Trophoblast cell (in vitro differentiated cells and primary cell): ENCODE measurements around the gene RTF1.

Experiments used
- DNase-seq, 2 donors: peaks; one replicate each; pipeline ENCODE4 v3.0.0-alpha.2; 2016
- H2AFZ ChIP-seq: 2 replicates; pipeline ENCODE4 v1.6.1; 2013; ENCODE audit warnings: low read length, moderate library complexity, mild to moderate bottlenecking; ENCODE audit not compliant: insufficient read depth, poor library complexity
- H2AK5ac ChIP-seq: 2 replicates; pipeline ENCODE4 v1.6.1; 2013; ENCODE audit warnings: mild to moderate bottlenecking, low read length
- H2BK120ac ChIP-seq: 2 replicates; pipeline ENCODE4 v1.6.1; 2013; ENCODE audit warnings: low read length, mild to moderate bottlenecking, moderate library complexity; ENCODE audit not compliant: insufficient read depth, poor library complexity
- H2BK12ac ChIP-seq: 2 replicates; pipeline ENCODE4 v1.6.1; 2013; ENCODE audit warnings: mild to moderate bottlenecking, low read length, moderate library complexity
- H2BK5ac ChIP-seq: 2 replicates; pipeline ENCODE4 v1.6.1; 2013; ENCODE audit warnings: low read length, low read depth, moderate library complexity, mild to moderate bottlenecking; ENCODE audit not compliant: poor library complexity
- H3K14ac ChIP-seq: 2 replicates; pipeline ENCODE4 v1.6.1; 2013; ENCODE audit warnings: mild to moderate bottlenecking, low read length
- H3K18ac ChIP-seq: 2 replicates; pipeline ENCODE4 v1.6.1; 2013; ENCODE audit warnings: mild to moderate bottlenecking, low read length
- H3K23ac ChIP-seq: 2 replicates; pipeline ENCODE4 v1.6.1; 2013; ENCODE audit warnings: low read length
- H3K27ac ChIP-seq: 2 replicates; pipeline ENCODE4 v1.5.1; 2013; ENCODE audit warnings: low read depth, mild to moderate bottlenecking, inconsistent platforms, low read length, moderate library complexity
- H3K27me3 ChIP-seq: 2 replicates; pipeline ENCODE4 v1.6.1; 2013; ENCODE audit warnings: inconsistent platforms, mild to moderate bottlenecking, low read length, moderate library complexity; ENCODE audit not compliant: insufficient read depth
- H3K36me3 ChIP-seq, 2 experiments: 1 replicate in 1 of 2; 2 replicates in 1 of 2; pipeline ENCODE4 v1.6.1; 2013; ENCODE audit warnings: low read length in 2 of 2, mild to moderate bottlenecking in 2 of 2, moderate library complexity in 1 of 2; ENCODE audit not compliant: insufficient read depth in 2 of 2, control insufficient read depth in 1 of 2
- H3K4ac ChIP-seq: 2 replicates; pipeline ENCODE4 v1.6.1; 2013; ENCODE audit warnings: low read depth, mild to moderate bottlenecking, low read length, moderate library complexity
- H3K4me1 ChIP-seq, 2 experiments: 1 replicate in 1 of 2; 2 replicates in 1 of 2; pipeline ENCODE4 v1.6.1; 2013; ENCODE audit warnings: low read length in 2 of 2, mild to moderate bottlenecking in 2 of 2, moderate library complexity in 1 of 2; ENCODE audit not compliant: insufficient read depth in 2 of 2, control insufficient read depth in 1 of 2
- H3K4me2 ChIP-seq: 2 replicates; pipeline ENCODE4 v1.6.1; 2013; ENCODE audit warnings: inconsistent platforms, mild to moderate bottlenecking, low read length, moderate library complexity
- H3K4me3 ChIP-seq: 2 replicates; pipeline ENCODE4 v1.5.1; 2013; ENCODE audit warnings: mild to moderate bottlenecking, low read depth, low read length, inconsistent platforms
- H3K79me1 ChIP-seq: one replicate; pipeline ENCODE4 v1.6.1; 2013; ENCODE audit warnings: low read length
- H3K79me2 ChIP-seq: 2 replicates; pipeline ENCODE4 v1.6.1; 2013; ENCODE audit warnings: low read length, mild to moderate bottlenecking; ENCODE audit not compliant: control insufficient read depth, insufficient read depth, poor library complexity
- H3K9ac ChIP-seq: 2 replicates; pipeline ENCODE4 v1.6.1; 2013; ENCODE audit warnings: mild to moderate bottlenecking, low read length
- H3K9me3 ChIP-seq: 2 replicates; pipeline ENCODE4 v1.6.1; 2013; ENCODE audit warnings: low read depth, mild to moderate bottlenecking, control low read depth, inconsistent platforms, low read length; ENCODE audit not compliant: insufficient read depth
- H4K12ac ChIP-seq: 2 replicates; pipeline ENCODE4 v1.6.1; 2013; ENCODE audit warnings: low read depth, mild to moderate bottlenecking, low read length, moderate library complexity
- H4K8ac ChIP-seq: 2 replicates; pipeline ENCODE4 v1.6.1; 2013; ENCODE audit warnings: low read depth, mild to moderate bottlenecking, low read length, moderate library complexity
- H4K91ac ChIP-seq: one replicate; pipeline ENCODE4 v1.6.1; 2013; ENCODE audit warnings: low read depth, mild to moderate bottlenecking, low read length, moderate library complexity
- WGBS: extraction: QIAGEN DNeasy Blood & Tissue Kit; methylation state at CpG from one replicate; pipeline ENCODE4 v1.1.7; 2013; ENCODE audit warnings: missing lambda C conversion rate; ENCODE audit not compliant: insufficient read length, insufficient coverage; ENCODE audit errors: extremely low coverage; 5-methylcytosine and 5-hydroxymethylcytosine counted together

The RTF1 gene

GRCh38 chr15:41506796-41507341 is 90.0 kb downstream of the RTF1 start:
- no peaks in the 10 kb centered on the region for H3K79me2 ChIP-seq
- H4K91ac ChIP-seq: no peak overlapping the region
- H3K4me3 ChIP-seq: no peak overlapping the region
- no peak overlapping the region for H3K14ac ChIP-seq
- H3K9ac ChIP-seq: no peak overlapping the region
- peaks cover 8% of the 10 kb centered on the region for H3K9me3 ChIP-seq
- no peak overlapping the region for H4K8ac ChIP-seq
- H4K12ac ChIP-seq: no peak overlapping the region
- no CpG with 5 or more reads among the region's 10 CpGs for WGBS
- no peak overlapping the region for H2AFZ ChIP-seq
- H3K23ac ChIP-seq: no peak overlapping the region
- H3K79me1 ChIP-seq: no peaks in the 10 kb centered on the region
- no peak overlapping the region for H2AK5ac ChIP-seq
- H3K4me2 ChIP-seq: no peak overlapping the region
- H3K27me3 ChIP-seq: peaks cover 49% of the 10 kb centered on the region
- no peak overlapping the region for H3K18ac ChIP-seq
- no peaks in the 10 kb centered on the region for H3K36me3 ChIP-seq
- H3K27ac ChIP-seq: no peak overlapping the region
- H2BK5ac ChIP-seq: no peak overlapping the region
- DNase-seq: no peak
- H2BK12ac ChIP-seq: no peak overlapping the region
- no peak overlapping the region for H2BK120ac ChIP-seq
- peaks cover 0 to 6% of the 10 kb centered on the region in 2 experiments for H3K4me1 ChIP-seq
- H3K4ac ChIP-seq: no peak overlapping the region

- Histone ChIP-seq H3K4me2 (no peak overlapping the region), H2BK120ac (no peak overlapping the region), H3K27me3 (peaks cover 49% of the 10 kb centered on the region), H3K79me2 (no peaks in the 10 kb centered on the region), H4K12ac (no peak overlapping the region), H3K18ac (no peak overlapping the region), H3K9me3 (peaks cover 2% of the 10 kb centered on the region), H4K91ac (no peak overlapping the region), H3K27ac (no peak overlapping the region), H2AFZ (no peak overlapping the region), H4K8ac (no peak overlapping the region), H3K9ac (no peak overlapping the region), H3K4ac (no peak overlapping the region), H2BK12ac (no peak overlapping the region), H3K4me3 (no peak overlapping the region), H2AK5ac (no peak overlapping the region), H3K23ac (no peak overlapping the region), H3K4me1 (peaks cover 5 to 14% of the 10 kb centered on the region in 2 experiments), H3K79me1 (no peaks in the 10 kb centered on the region), H3K14ac (no peak overlapping the region), H3K36me3 (no peaks in the 10 kb centered on the region), H2BK5ac (no peak overlapping the region)
- no peak for DNase-seq
- no CpG with 5 or more reads among the region's 7 CpGs for WGBS
Observed at GRCh38 chr15:41507820-41508290, 91.0 kb downstream of the RTF1 start.

GRCh38 chr15:41510728-41511127 is 93.8 kb downstream of the RTF1 start:
- Histone ChIP-seq H3K14ac (no peak overlapping the region), H3K4me2 (no peak overlapping the region), H3K79me2 (no peaks in the 10 kb centered on the region), H3K9me3 (peaks cover 2% of the 10 kb centered on the region), H2BK12ac (no peak overlapping the region), H3K27ac (no peak overlapping the region), H3K79me1 (no peaks in the 10 kb centered on the region), H2AK5ac (no peak overlapping the region), H4K91ac (no peak overlapping the region), H3K4me3 (no peak overlapping the region), H4K12ac (no peak overlapping the region), H3K27me3 (peaks cover 42% of the 10 kb centered on the region), H3K4me1 (peaks cover 13 to 25% of the 10 kb centered on the region in 2 experiments), H3K18ac (no peak overlapping the region), H2BK5ac (no peak overlapping the region), H2AFZ (no peak overlapping the region), H3K9ac (no peak overlapping the region), H4K8ac (no peak overlapping the region), H2BK120ac (no peak overlapping the region), H3K23ac (no peak overlapping the region), H3K36me3 (no peaks in the 10 kb centered on the region), H3K4ac (no peak overlapping the region)
- DNase-seq: no peak
- no CpG with 5 or more reads among the region's 7 CpGs for WGBS

GRCh38 chr15:41511331-41511898 is 94.5 kb downstream of the RTF1 start:
- no peaks in the 10 kb centered on the region for H3K79me2 ChIP-seq
- no peak overlapping the region for H4K12ac ChIP-seq
- no peaks in the 10 kb centered on the region for H3K36me3 ChIP-seq
- peak overlapping the region; percentile 54 for H3K4me2 ChIP-seq
- no peak overlapping the region for H2BK5ac ChIP-seq
- H3K9ac ChIP-seq: no peak overlapping the region
- no peak overlapping the region for H2BK12ac ChIP-seq
- no peak overlapping the region for H2AFZ ChIP-seq
- peaks cover 39% of the 10 kb centered on the region for H3K27me3 ChIP-seq
- no peak overlapping the region for H3K14ac ChIP-seq
- no peak for DNase-seq
- H4K8ac ChIP-seq: no peak overlapping the region
- no peak overlapping the region for H4K91ac ChIP-seq
- no peaks in the 10 kb centered on the region for H3K79me1 ChIP-seq
- H3K4me3 ChIP-seq: no peak overlapping the region
- no peak overlapping the region for H2BK120ac ChIP-seq
- no peak overlapping the region for H2AK5ac ChIP-seq
- no peak overlapping the region for H3K23ac ChIP-seq
- H3K9me3 ChIP-seq: peaks cover 2% of the 10 kb centered on the region
- H3K27ac ChIP-seq: no peak overlapping the region
- WGBS: no CpG with 5 or more reads among the region's 56 CpGs
- H3K18ac ChIP-seq: no peak overlapping the region
- H3K4me1 ChIP-seq: peaks cover 13 to 25% of the 10 kb centered on the region in 2 experiments
- no peak overlapping the region for H3K4ac ChIP-seq
